ENCODE results near the gene TMPRSS4. TPM values are rescaled to one million over a fixed set of nuclear protein-coding genes. Genes with fewer than 3 reads are reported as not detected.

TMPRSS4 gene
- total and polyA plus RNA-seq, 2 of the 13 experiments (the other 11 are each of a cell fraction or from before 2014, with no cell fraction given) = 0.32 TPM; not detected in 1

- no peak for TF ChIP-seq ZHX1 (CRISPR knock-in tag; IDR thresholded peaks at IDR 0.05; ENCODE audit: low read depth)
- TF ChIP-seq PTBP1 (IDR thresholded peaks at IDR 0.05; ENCODE audit: low read depth, low read length, poor library complexity, severe bottlenecking) = no peak
- TF ChIP-seq REXO4 (CRISPR knock-in tag; IDR thresholded peaks at IDR 0.05; ENCODE audit: borderline replicate concordance) = no peak
- TF ChIP-seq SMAD9 (CRISPR knock-in tag; IDR thresholded peaks at IDR 0.05) = no peak
- no peak for TF ChIP-seq XBP1 (CRISPR knock-in tag; IDR thresholded peaks at IDR 0.05)
- peak; percentile 41; the same call in 1 of the 2 replicates for TF ChIP-seq ZNF121 (CRISPR knock-in tag; IDR thresholded peaks at IDR 0.05)
- no peak for TF ChIP-seq ATF5 (CRISPR knock-in tag; IDR thresholded peaks at IDR 0.05; ENCODE audit: low read depth)
- peak; percentile 69; the same call in 1 of the 2 replicates for TF ChIP-seq MYPOP (CRISPR knock-in tag; IDR thresholded peaks at IDR 0.05)
- TF ChIP-seq SRY (CRISPR knock-in tag; IDR thresholded peaks at IDR 0.05) = 0 out of 2 replicates have a peak, but pooled peaks have one; percentile 41
- TF ChIP-seq ZEB1 (IDR thresholded peaks at IDR 0.05; ENCODE audit: insufficient replicate concordance, low read depth) = peak; percentile 88
- no peak for TF ChIP-seq KIAA2018 (CRISPR knock-in tag; IDR thresholded peaks at IDR 0.05; ENCODE audit: borderline replicate concordance)
- TF ChIP-seq ZNF530 (CRISPR knock-in tag; IDR thresholded peaks at IDR 0.05; ENCODE audit: low read depth) = no peak
- TF ChIP-seq MEIS1 (CRISPR knock-in tag; IDR thresholded peaks at IDR 0.05; ENCODE audit: borderline replicate concordance) = no peak
- no peak for TF ChIP-seq CHD2 (IDR thresholded peaks at IDR 0.05; ENCODE audit: low read depth, low read length)
- TF ChIP-seq ZBTB21 (CRISPR knock-in tag; IDR thresholded peaks at IDR 0.05) = no peak
Measured at GRCh38 chr11:118145285-118146227, 68.7 kb downstream of the TMPRSS4 start (continued).

Measured in HepG2 (cell line).